Measurements from ENCODE around the gene PCCA. TPM values are rescaled to one million over a fixed set of nuclear protein-coding genes. Genes with fewer than 3 reads are reported as not detected.

PCCA gene
- total and polyA plus RNA-seq, 2 donors (not counting 1 experiment from before 2014, with no cell fraction given), result 11.2 to 73.0 TPM

DNA sequence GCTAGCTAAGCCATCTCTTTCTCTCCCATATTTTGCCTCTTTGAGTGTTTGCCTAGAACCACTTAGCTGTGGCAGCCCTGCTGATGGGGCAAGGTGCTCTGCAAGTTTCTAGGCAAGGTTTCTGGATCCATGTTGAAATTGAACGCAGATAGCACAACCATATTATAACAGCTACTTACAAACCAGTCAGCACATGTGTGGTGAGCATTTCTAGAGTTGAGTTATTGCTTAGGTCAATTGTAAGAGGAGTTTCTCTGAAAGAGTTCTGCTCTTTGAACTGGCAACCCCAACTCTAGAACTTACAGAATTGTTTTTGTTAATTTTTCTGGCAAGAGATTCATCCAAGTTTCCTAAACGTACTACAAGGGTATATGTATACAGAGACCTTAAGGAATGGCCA, 396.4 kb downstream of the PCCA start:
- no peaks in the 10 kb centered on the region for H3K36me3 ChIP-seq (ENCODE audit: control insufficient read depth, insufficient read depth, low read length)
- H2AFZ ChIP-seq (ENCODE audit: low read length), result no peak overlapping the region
- no peak for TF ChIP-seq EZH2 (IDR thresholded peaks at IDR 0.05; ENCODE audit: low read length, missing control alignments)
- TF ChIP-seq, protein P1, sequence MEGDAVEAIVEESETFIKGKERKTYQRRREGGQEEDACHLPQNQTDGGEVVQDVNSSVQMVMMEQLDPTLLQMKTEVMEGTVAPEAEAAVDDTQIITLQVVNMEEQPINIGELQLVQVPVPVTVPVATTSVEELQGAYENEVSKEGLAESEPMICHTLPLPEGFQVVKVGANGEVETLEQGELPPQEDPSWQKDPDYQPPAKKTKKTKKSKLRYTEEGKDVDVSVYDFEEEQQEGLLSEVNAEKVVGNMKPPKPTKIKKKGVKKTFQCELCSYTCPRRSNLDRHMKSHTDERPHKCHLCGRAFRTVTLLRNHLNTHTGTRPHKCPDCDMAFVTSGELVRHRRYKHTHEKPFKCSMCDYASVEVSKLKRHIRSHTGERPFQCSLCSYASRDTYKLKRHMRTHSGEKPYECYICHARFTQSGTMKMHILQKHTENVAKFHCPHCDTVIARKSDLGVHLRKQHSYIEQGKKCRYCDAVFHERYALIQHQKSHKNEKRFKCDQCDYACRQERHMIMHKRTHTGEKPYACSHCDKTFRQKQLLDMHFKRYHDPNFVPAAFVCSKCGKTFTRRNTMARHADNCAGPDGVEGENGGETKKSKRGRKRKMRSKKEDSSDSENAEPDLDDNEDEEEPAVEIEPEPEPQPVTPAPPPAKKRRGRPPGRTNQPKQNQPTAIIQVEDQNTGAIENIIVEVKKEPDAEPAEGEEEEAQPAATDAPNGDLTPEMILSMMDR (conservative IDR thresholded peaks at IDR 0.05 in 1 of 2, IDR thresholded peaks at IDR 0.05 in 1 of 2; ENCODE audit: low read depth in 1 of 2, low read length in 2 of 2), result no peak
- H3K27me3 ChIP-seq (ENCODE audit: control insufficient read depth, insufficient read depth, low read length), result no peaks in the 10 kb centered on the region
- H3K4me3 ChIP-seq (replicated peaks in 1 of 4; ENCODE audit: control extremely low read depth in 1 of 4, insufficient read depth in 1 of 4, low read depth in 3 of 4, low read length in 4 of 4), result no peak overlapping the region
- H3K9me3 ChIP-seq (ENCODE audit: control insufficient read depth, insufficient read depth, low read depth, low read length), result no peaks in the 10 kb centered on the region
- H4K20me1 ChIP-seq (ENCODE audit: control insufficient read depth, extremely low read depth, insufficient read depth, low read length), result no peaks in the 10 kb centered on the region
- H3K4me1 ChIP-seq (ENCODE audit: control insufficient read depth, extremely low read depth, insufficient read depth, low read length), result no peaks in the 10 kb centered on the region
- no peak overlapping the region for H3K9ac ChIP-seq (ENCODE audit: insufficient read depth, low read length)
- no peaks in the 10 kb centered on the region for H3K79me2 ChIP-seq (ENCODE audit: control insufficient read depth, insufficient read depth, low read length)
- DNase-seq (ENCODE audit: low read depth in 2 of 2), result no peak
- no peak overlapping the region for H3K4me2 ChIP-seq (ENCODE audit: extremely low read depth, insufficient read depth, low read length)
- H3K27ac ChIP-seq (ENCODE audit: insufficient read depth, low read length), result no peak overlapping the region

DNA sequence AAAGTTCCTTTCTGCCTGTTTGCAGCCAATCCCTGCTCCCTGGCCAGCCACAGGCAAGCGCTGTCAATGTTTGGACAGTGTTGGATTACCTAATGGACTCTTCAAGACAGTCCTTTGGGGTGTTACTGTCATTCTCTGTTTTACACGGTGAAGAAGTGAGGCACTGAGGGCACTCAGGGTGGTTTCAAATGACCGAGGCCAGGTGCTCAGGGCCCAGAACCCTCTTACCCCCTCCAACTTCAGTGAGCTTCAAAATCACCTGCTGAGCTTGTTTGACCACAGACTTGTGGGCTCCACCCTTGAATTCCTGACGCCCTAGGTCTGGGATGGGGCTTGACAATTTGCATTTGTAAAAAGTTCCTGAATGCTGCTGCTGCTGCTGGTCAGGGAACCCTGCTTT, 401.8 kb downstream of the PCCA start:
- H3K4me1 ChIP-seq (ENCODE audit: control insufficient read depth, extremely low read depth, insufficient read depth, low read length), result no peaks in the 10 kb centered on the region
- H3K27ac ChIP-seq (ENCODE audit: insufficient read depth, low read length), result no peak overlapping the region
- H3K27me3 ChIP-seq (ENCODE audit: control insufficient read depth, insufficient read depth, low read length), result no peaks in the 10 kb centered on the region
- TF ChIP-seq, protein P1 (conservative IDR thresholded peaks at IDR 0.05 in 1 of 2, IDR thresholded peaks at IDR 0.05 in 1 of 2; ENCODE audit: low read depth in 1 of 2, low read length in 2 of 2), result no peak
- no peaks in the 10 kb centered on the region for H3K79me2 ChIP-seq (ENCODE audit: control insufficient read depth, insufficient read depth, low read length)
- peak in 1 of 2 donors; percentile 34 for DNase-seq (ENCODE audit: low read depth in 2 of 2)
- no peak overlapping the region for H3K9ac ChIP-seq (ENCODE audit: insufficient read depth, low read length)
- H2AFZ ChIP-seq (ENCODE audit: low read length), result no peak overlapping the region
- no peak overlapping the region for H3K4me2 ChIP-seq (ENCODE audit: extremely low read depth, insufficient read depth, low read length)
- no peaks in the 10 kb centered on the region for H3K36me3 ChIP-seq (ENCODE audit: control insufficient read depth, insufficient read depth, low read length)
- no peaks in the 10 kb centered on the region for H4K20me1 ChIP-seq (ENCODE audit: control insufficient read depth, extremely low read depth, insufficient read depth, low read length)
- H3K4me3 ChIP-seq (replicated peaks in 1 of 4; ENCODE audit: control extremely low read depth in 1 of 4, insufficient read depth in 1 of 4, low read depth in 3 of 4, low read length in 4 of 4), result no peak overlapping the region
- H3K9me3 ChIP-seq (ENCODE audit: control insufficient read depth, insufficient read depth, low read depth, low read length), result no peaks in the 10 kb centered on the region

DNA sequence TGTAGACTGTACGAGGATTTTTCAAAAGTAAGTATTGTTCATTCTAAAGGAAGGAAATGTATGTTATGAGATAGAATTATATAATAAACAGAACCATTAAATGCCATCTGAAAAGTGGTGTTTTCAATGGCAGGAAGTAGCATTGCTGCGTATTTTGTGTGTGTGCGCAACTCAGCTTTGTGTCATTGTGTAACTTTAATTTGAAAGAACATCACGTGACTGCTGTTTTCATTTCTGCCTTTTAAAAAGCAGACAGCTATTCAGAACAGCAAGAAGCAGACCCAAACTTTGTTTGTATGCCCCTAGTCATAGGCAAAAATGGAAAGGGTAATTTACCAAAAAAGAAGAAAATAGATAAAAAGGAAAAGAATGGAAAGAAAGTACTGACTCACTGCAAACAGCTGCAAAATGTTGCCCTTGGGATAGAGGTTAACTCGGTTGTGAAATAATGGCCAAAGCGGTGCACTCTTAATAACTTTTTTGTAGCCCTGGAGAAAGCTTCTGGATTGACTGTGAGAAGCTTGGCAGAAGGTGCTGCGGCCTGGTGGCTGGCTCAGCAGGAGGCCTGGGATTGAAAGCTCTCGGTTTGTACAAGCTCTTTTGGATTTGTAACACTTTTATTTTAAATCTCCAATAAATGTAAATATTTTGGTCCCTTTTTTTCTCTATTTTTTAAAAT, 402.4 kb downstream of the PCCA start:
- no peaks in the 10 kb centered on the region for H3K36me3 ChIP-seq (ENCODE audit: control insufficient read depth, insufficient read depth, low read length)
- peak; percentile 77 to 89 for DNase-seq (ENCODE audit: low read depth in 2 of 2)
- no peaks in the 10 kb centered on the region for H3K27me3 ChIP-seq (ENCODE audit: control insufficient read depth, insufficient read depth, low read length)
- H3K9me3 ChIP-seq (ENCODE audit: control insufficient read depth, insufficient read depth, low read depth, low read length), result no peaks in the 10 kb centered on the region
- no peak overlapping the region for H3K9ac ChIP-seq (ENCODE audit: insufficient read depth, low read length)
- no peak overlapping the region for H3K4me2 ChIP-seq (ENCODE audit: extremely low read depth, insufficient read depth, low read length)
- no peaks in the 10 kb centered on the region for H3K4me1 ChIP-seq (ENCODE audit: control insufficient read depth, extremely low read depth, insufficient read depth, low read length)
- no peak overlapping the region for H3K27ac ChIP-seq (ENCODE audit: insufficient read depth, low read length)
- no peaks in the 10 kb centered on the region for H4K20me1 ChIP-seq (ENCODE audit: control insufficient read depth, extremely low read depth, insufficient read depth, low read length)
- no peaks in the 10 kb centered on the region for H3K79me2 ChIP-seq (ENCODE audit: control insufficient read depth, insufficient read depth, low read length)
- no peak for TF ChIP-seq EZH2 (IDR thresholded peaks at IDR 0.05; ENCODE audit: low read length, missing control alignments)
- TF ChIP-seq, protein P1 (conservative IDR thresholded peaks at IDR 0.05 in 1 of 2, IDR thresholded peaks at IDR 0.05 in 1 of 2; ENCODE audit: low read depth in 1 of 2, low read length in 2 of 2), result peak; percentile 16 to 44
- no peak overlapping the region for H2AFZ ChIP-seq (ENCODE audit: low read length)
- H3K4me3 ChIP-seq (replicated peaks in 1 of 4; ENCODE audit: control extremely low read depth in 1 of 4, insufficient read depth in 1 of 4, low read depth in 3 of 4, low read length in 4 of 4), result no peak overlapping the region
